Adipocyte (in vitro differentiated cells): ENCODE data around the gene ALOX5.
"Not testable (repeated sequence)": the region's sequence is repeated elsewhere in the genome, so short reads cannot be mapped to it uniquely, and the experiment has no call there.

Experiments
- DNase-seq: peaks from one replicate; pipeline ENCODE4 v3.0.0-alpha.2; 2015; ENCODE audit warnings: low read depth
- H3K27me3 ChIP-seq: replicated peaks from 2 replicates; pipeline ENCODE4 v1.7.0; 2013; ENCODE audit warnings: mild to moderate bottlenecking, low read length, moderate library complexity; ENCODE audit not compliant: control insufficient read depth, insufficient read depth
- H3K36me3 ChIP-seq: 2 replicates; pipeline ENCODE4 v1.7.0; 2013; ENCODE audit warnings: low read length, mild to moderate bottlenecking, moderate library complexity; ENCODE audit not compliant: control insufficient read depth, insufficient read depth, severe bottlenecking
- H3K4me1 ChIP-seq: 2 replicates; pipeline ENCODE4 v1.7.0; 2013; ENCODE audit warnings: mild to moderate bottlenecking, low read length, moderate library complexity; ENCODE audit not compliant: control insufficient read depth, insufficient read depth
- H3K4me3 ChIP-seq: 2 replicates; pipeline ENCODE4 v1.7.0; 2013; ENCODE audit warnings: mild to moderate bottlenecking, low read length, moderate library complexity
- H3K9ac ChIP-seq: 2 replicates; pipeline ENCODE4 v1.7.0; 2013; ENCODE audit warnings: mild to moderate bottlenecking, low read length, moderate library complexity
- H3K9me3 ChIP-seq: 2 replicates; pipeline ENCODE4 v1.7.0; 2013; ENCODE audit warnings: mild to moderate bottlenecking, low read length, moderate library complexity; ENCODE audit not compliant: control insufficient read depth

ALOX5 gene

DNA sequence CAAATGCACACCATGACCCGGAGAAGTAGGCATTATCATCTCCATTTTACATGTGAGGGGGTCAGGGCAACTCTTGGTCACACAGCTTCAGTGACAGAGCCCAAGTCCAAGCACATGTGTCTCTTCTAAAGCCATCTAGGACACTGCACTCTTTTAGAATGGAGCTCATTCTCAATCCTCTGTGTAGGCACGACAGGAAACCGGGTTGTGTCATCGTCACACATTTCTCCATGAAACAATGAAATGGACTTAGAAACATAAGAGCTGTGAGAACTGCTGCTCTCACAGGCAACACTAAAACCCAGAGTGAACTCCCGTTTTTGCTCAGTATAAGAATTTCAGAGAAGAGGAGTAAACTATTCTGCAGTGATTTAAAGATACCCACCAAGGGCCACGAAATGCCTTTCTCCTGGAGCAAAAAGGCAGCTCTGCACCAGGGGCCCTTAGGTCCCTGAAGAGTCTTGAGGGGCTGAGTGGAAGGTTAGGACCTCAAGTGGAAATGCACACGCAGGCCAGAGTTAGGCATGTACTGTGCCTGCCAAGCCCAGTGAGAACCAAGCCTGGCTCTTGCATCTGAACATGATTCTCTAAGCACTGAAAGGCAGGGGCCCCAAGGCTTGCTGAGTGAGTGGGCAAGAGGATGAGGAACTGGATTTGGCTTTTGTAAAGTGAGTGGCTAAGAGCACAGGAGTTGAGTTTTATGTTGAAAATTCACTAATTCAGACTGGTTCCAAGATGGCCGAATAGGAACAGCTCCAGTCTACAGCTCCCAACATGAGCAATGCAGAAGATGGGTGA is 13.3 kb downstream of the ALOX5 start:
- Histone ChIP-seq H3K9me3 (no peaks in the 10 kb centered on the region), H3K9ac (no peak overlapping the region), H3K4me1 (no peaks in the 10 kb centered on the region), H3K27me3 (peaks cover 14% of the 10 kb centered on the region), H3K4me3 (no peak overlapping the region), H3K36me3 (no peaks in the 10 kb centered on the region)
- no peak for DNase-seq

- H3K4me3 ChIP-seq, H3K9ac ChIP-seq, DNase-seq, H3K4me1 ChIP-seq, H3K9me3 ChIP-seq, H3K36me3 ChIP-seq, H3K27me3 ChIP-seq: not testable (repeated sequence)
Measured at GRCh38 chr10:45389671-45390070, 15.7 kb downstream of the ALOX5 start.

DNA sequence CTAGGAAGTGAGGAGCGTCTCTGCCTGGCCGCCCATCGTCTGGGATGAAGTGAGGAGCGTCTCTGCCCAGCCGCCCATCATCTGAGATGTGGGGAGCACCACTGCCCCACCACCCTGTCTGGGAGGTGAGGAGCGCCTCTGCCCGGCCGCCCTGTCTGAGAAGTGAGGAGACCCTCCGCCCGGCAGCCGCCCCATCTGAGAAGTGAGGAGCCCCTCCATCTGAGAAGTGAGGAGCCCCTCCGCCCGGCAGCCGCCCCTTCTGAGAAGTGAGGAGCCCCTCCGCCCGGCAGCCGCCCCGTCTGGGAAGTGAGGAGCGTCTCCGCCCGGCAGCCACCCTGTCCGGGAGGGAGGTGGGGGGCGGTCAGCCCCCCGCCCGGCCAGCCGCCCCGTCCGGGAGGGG is 17.6 kb downstream of the ALOX5 start:
- H3K27me3 ChIP-seq, H3K4me1 ChIP-seq, DNase-seq, H3K4me3 ChIP-seq, H3K9ac ChIP-seq, H3K9me3 ChIP-seq, H3K36me3 ChIP-seq: not testable (repeated sequence)

DNA sequence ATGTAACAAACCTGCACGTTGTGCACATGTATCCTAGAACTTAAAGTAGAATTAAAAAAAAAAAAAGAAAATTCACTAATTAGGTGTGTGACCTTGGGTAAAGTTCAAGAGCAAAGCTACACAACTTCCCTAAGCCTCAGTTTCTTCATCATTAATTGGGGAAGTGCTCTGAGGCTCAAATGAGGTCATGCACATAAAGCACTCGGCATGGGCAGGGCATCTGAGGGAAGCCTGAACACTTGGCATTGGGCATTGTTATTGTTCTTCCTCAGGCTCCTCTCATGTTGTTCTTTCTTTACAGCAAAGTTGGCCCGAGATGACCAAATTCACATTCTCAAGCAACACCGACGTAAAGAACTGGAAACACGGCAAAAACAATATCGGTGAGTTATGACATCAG is 21.5 kb downstream of the ALOX5 start:
- no peaks in the 10 kb centered on the region for H3K4me1 ChIP-seq
- DNase-seq, result no peak
- no peak overlapping the region for H3K4me3 ChIP-seq
- no peaks in the 10 kb centered on the region for H3K36me3 ChIP-seq
- H3K9me3 ChIP-seq, result no peaks in the 10 kb centered on the region
- no peaks in the 10 kb centered on the region for H3K27me3 ChIP-seq
- H3K9ac ChIP-seq, result no peak overlapping the region

GRCh38 chr10:45398595-45398994 is 24.6 kb downstream of the ALOX5 start:
- Histone ChIP-seq H3K36me3 (no peaks in the 10 kb centered on the region), H3K4me3 (no peak overlapping the region), H3K9me3 (no peaks in the 10 kb centered on the region), H3K27me3 (peaks cover 6% of the 10 kb centered on the region), H3K4me1 (no peaks in the 10 kb centered on the region), H3K9ac (no peak overlapping the region)
- DNase-seq, result no peak

DNA sequence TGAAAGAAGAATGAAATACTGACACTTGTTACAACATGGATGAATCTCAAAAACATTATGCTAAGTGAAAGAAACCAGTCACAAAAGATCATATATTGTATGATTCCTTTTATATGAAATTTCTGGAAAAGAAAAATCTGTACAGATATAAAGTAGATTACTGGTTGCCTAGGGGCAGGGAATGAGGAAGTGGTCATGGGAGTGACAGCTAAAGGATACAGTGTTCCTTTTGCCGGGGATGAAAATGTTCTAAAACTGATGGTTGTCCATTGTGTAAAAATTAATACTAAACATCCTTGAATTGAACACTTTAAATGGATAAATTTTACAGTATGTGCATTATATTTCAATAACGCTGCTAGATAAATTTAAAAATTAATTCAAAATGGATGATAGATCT is 25.1 kb downstream of the ALOX5 start:
- H3K9me3 ChIP-seq, result no peaks in the 10 kb centered on the region
- no peak overlapping the region for H3K9ac ChIP-seq
- no peak for DNase-seq
- no peaks in the 10 kb centered on the region for H3K36me3 ChIP-seq
- no peak overlapping the region for H3K4me3 ChIP-seq
- peaks cover 8% of the 10 kb centered on the region for H3K27me3 ChIP-seq
- no peaks in the 10 kb centered on the region for H3K4me1 ChIP-seq

- no peaks in the 10 kb centered on the region for H3K4me1 ChIP-seq
- no peaks in the 10 kb centered on the region for H3K9me3 ChIP-seq
- H3K27me3 ChIP-seq, result peaks cover 38% of the 10 kb centered on the region
- H3K36me3 ChIP-seq, result no peaks in the 10 kb centered on the region
- H3K4me3 ChIP-seq, result no peak overlapping the region
- no peak overlapping the region for H3K9ac ChIP-seq
- no peak for DNase-seq
Measured at GRCh38 chr10:45403151-45403550, 29.1 kb downstream of the ALOX5 start.

GRCh38 chr10:45404087-45404769 is 30.2 kb downstream of the ALOX5 start:
- Histone ChIP-seq H3K4me1 (no peaks in the 10 kb centered on the region), H3K36me3 (no peaks in the 10 kb centered on the region), H3K4me3 (no peak overlapping the region), H3K9me3 (no peaks in the 10 kb centered on the region), H3K27me3 (peaks cover 48% of the 10 kb centered on the region), H3K9ac (no peak overlapping the region)
- DNase-seq, result no peak

GRCh38 chr10:45404770-45405120 is 30.7 kb downstream of the ALOX5 start:
- no peaks in the 10 kb centered on the region for H3K36me3 ChIP-seq
- no peaks in the 10 kb centered on the region for H3K4me1 ChIP-seq
- DNase-seq, result no peak
- H3K27me3 ChIP-seq, result peaks cover 52% of the 10 kb centered on the region
- no peak overlapping the region for H3K4me3 ChIP-seq
- H3K9ac ChIP-seq, result no peak overlapping the region
- no peaks in the 10 kb centered on the region for H3K9me3 ChIP-seq

GRCh38 chr10:45407542-45407941 is 33.5 kb downstream of the ALOX5 start:
- H3K27me3 ChIP-seq, result peaks cover 54% of the 10 kb centered on the region
- no peaks in the 10 kb centered on the region for H3K4me1 ChIP-seq
- H3K9me3 ChIP-seq, result no peaks in the 10 kb centered on the region
- no peak for DNase-seq
- H3K4me3 ChIP-seq, result no peak overlapping the region
- no peak overlapping the region for H3K9ac ChIP-seq
- no peaks in the 10 kb centered on the region for H3K36me3 ChIP-seq

- Histone ChIP-seq H3K36me3 (no peaks in the 10 kb centered on the region), H3K9ac (no peak overlapping the region), H3K27me3 (peaks cover 48% of the 10 kb centered on the region), H3K9me3 (no peaks in the 10 kb centered on the region), H3K4me1 (no peaks in the 10 kb centered on the region), H3K4me3 (no peak overlapping the region)
- DNase-seq, result no peak
Measured at GRCh38 chr10:45408421-45409319, 34.7 kb downstream of the ALOX5 start.
